ENCODE data around the gene TXNDC2.

TXNDC2 gene

DNA sequence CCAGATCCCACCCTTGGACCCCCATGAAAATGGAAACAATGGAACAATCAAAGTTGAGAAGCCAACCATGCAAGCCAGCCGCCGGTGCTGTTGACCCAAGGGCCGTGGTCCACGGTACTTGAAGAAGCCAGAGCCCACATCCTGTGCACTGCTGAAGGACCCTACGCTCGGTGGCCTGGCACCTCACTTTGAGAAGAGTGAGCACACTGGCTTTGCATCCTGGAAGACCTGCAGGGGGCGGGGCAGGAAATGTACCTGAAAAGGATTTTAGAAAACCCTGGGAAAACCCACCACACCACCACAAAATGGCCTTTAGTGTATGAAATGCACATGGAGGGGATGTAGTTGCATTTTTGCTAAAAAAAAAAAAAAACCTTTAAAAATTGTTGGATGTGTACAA lies 26.5 kb upstream of the TXNDC2 start:
- DNase-seq: no peak

DNA sequence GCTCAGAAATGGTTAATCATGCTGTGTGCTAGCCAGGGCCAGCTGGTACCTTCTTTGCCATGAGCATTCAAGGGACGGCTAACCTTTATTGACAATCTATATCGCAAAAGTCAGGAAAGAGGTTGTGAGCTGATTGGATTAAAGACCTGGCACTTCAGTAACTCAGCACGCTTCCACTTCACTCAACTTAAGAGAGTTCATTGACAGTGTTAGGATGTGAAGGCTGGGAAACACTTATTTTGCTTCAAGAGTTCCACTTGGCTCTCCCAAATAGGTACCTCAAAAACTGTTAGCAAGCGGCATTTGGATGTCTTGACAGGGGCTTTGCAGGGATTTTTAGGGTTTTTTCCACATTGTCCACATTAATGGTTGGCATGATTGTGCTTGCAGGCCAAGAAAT lies 25.1 kb upstream of the TXNDC2 start:
- DNase-seq: no peak

DNA sequence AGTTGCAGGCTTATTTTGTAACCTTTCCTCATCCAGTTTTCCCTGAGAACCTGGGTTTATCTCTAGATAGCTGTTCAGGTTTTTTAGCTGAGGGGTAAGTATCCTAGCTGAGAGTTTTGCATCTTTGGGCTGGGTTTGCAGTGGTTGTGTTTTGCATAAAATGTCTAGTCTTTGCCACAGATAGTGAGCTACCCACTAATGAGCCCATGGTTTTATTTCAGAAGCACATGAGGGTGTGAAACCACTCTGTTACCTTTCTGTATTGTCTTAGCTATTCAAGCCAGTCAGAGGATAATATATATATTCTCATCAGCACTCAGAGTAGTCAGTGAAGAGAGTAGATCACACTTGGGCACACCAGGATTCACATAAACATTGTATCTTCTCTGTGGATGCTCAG lies 24.6 kb upstream of the TXNDC2 start:
- no peak for DNase-seq

DNA sequence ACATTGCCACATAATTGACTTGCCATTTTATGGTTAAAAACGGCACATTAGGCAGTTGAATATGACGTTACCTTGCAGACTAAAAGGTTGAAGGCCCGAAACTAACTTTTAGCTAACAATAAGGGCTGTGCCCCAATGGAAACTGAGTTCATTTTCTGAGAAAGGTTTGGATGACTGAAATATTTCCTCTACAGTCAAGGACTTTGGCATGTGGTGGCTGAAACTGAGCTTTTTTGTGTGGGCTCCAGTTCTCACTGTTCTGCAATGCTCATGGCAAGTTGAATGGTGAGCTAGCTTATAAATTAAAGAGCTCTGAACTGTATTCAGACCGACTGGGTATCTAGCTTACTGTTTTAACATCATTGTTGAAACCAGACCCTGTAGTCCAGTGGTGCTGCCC lies 23.8 kb upstream of the TXNDC2 start:
- no peak for DNase-seq

DNA sequence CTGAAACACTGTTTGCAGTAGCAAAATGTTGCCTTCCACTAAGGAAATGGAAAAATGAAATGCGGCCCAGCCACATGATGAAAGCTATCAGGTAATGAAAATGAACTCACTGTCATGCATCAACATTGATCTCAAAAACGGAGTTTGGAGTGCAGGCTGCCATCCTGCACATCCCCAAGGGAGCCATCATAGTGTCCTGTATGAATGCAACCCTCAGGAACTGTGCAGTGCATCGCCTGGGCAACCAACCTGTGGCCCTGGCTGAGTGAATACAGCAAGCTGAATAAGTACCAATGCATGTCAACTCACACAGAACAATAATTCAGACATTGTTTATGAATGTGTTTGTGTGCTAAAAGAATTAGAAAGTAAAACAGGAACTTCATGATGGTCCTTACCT lies 23.1 kb upstream of the TXNDC2 start:
- no peak for DNase-seq

DNA sequence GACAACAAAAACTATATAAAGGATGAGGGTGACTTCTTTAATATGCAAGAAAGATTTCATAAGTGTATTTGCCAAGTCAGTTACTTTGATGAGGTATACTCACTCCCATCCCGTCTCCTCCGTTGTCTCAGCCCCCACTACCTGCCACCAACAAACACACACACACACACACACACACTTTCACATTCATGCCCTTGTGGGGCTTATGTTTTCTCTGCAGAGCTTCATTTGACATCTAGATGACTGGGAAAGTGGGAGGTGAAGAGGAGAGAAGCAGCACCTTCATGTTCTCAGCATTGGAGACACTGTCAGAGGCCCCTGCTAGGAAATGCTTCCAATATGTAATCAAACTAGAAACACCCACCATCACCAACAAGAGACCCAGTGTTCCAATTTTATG lies 22.5 kb upstream of the TXNDC2 start:
- DNase-seq: no peak

DNA sequence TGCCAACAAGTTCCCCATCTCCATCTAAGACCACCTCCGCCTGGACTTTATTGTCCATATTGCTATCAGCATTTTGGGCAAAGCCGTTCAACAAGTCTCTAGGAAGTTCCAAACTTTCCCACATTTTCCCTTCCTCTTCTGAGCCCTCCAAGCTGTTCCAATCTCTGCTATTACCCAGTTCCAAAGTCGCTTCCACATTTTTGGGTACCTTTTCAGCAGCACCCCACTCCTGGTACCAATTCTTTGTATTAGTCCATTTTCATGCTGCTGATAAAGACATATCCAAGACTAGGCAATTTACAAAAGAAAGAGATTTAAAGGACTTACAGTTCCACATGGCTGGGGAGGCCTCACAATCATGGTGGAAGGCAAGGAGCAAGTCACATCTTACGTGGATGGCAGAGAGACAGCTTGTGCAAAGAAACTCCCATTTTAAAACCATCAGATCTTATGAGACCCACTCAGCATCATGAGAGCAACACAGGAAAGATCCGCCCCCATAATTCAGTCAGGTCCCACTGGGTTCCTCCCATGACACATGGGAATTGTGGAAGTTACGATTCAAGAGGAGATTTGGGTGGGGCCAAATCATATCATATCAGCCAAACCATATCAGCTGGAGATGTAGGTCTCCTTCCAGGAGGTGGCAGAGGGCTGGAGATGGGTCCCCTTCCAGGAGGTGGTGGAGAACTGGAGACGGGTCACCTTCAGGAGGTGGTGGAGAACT lies 19.8 kb upstream of the TXNDC2 start:
- no peak for DNase-seq

DNA sequence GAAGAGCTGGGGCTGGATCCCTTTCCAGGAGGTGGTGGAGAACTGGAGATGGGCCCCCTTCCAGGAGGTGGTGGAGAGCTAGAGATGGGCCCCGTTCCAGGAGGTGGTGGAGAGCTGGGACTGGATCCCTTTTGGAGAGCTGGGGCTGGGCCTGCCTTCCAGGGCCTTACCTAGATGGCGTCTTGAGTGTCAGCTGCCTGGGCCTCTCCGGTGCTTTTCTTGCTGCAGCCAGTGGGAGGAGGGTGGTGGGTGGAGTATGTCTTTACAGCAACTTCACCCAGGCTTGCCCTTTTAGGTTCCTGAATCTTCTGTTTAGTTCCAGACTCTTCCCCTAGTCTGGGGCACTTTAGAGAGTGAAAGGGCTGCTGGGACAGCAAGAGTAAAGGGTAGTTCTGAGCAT lies 19.1 kb upstream of the TXNDC2 start:
- DNase-seq: no peak

DNA sequence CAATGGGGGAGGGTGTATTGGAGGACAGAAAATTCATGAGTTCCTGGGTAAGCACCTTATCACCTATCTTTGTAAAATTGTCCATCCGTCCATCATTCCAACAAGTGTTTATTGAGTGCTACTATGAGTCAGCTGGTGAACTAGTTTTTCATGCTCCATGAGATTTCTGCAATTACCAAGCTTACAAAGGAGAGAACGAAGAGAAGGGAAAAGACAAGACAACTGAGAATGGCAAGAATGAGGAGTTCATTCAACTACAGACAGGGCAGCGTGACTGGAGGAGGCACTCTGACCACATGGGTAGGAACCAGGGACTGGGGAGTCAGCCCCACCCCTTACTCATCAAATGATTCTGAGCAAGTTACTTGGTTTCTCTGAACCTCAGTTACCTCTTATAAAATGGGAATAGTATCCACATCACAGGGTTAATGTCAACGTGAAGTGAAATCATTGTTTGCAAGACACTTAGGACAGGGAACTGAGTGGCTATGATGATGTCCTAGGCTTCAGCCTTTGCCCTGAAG lies 18.6 kb upstream of the TXNDC2 start:
- DNase-seq: no peak

DNA sequence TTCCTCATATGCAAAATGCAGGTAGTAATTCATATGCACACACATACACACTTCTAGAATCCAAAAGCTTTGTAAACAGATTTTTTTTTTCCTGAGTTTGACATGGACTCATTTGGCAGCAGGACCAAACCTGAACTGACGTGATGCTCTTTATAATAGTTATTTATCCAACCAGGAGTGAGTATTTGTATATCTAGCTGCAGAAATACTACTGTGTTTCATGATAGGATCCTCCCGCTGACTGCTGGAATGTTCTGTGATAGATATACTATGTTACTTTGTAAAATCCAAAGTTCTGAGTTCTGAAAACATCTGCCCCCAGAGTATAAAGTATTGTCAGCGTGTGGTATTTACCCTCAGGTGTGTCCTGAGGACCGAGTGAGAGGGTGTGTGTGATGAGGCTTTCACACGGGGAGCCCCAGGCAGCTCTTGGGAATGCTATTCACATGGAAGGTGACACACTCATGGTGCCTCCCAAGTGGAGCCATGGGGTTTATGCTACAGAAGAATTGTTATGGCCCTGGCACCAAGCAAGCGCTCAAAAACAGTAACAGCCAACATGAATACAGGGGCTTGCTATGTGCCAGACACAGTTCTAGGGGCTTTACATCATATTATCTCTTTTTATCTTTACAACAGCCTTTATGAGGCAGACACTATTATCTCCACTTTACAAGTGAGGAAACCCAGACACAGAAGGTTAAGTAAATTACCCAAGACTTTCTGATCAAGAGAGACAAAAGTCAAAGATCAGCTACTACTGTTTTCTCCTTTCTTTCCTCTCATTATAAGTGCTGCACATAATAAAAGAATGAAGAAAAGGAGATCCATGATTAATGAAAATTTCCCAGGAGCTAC lies 16.7 kb upstream of the TXNDC2 start:
- no peak for DNase-seq

DNA sequence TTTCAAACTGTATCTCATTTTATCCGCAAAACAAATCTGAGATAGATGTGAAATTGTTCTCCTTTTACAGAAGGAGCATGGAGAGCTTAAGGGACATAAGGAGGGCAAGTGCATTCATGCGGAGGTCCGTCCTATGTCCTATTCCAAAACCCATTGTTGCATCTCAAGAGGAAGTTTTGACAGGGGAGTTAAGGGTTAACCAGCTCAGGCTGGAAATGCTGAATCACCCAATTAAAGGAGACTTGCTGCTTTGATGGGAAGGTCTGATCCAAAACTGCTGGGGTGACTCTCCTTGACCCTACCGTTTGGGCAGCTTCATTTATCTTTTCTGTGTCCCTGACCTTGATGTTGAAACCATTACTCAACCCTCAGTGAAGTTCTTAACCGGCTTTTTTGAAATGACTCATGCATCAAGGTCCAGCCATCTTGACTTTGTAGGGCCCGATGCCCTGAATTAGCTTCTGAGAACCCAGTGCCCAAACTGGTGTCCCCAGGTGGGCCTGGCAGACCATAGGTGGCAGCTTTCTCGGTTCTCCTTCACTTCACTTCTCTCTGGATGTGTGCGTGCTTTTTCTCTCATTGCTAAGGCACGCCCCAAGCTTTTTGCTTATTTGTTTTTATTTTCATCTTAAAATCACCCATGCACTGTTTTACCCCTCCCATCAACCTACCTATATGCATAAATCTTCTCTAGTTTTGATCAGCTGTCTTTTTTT lies 15.9 kb upstream of the TXNDC2 start:
- DNase-seq: no peak

DNA sequence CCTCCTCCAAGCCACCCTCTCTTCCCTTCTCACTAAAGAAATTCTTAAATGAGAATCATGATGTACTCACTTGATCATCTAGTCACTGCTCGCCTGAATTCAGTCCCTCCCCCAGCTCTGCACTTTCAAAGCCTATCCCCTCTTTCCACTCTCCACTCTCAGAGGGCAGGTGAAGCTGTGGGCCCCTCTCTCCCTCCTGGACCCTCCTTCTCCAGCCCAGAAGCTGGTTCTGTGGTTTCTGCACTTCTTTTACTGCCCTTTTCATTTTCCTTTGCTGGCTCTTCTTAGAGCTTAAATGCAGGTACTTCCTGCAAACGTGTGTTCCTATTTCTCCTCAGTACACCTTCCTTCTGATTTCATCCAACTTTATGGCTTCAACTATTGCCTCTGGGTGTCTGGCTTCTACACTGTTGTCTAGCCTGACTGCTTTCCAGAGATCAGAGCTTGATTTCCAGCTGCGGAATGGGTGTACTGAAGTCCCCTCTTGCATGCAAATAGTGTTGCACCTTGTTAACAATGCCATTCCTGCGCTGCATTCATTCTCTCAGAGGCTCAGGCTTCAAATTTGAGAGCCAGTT lies 15.3 kb upstream of the TXNDC2 start:
- no peak for DNase-seq

DNA sequence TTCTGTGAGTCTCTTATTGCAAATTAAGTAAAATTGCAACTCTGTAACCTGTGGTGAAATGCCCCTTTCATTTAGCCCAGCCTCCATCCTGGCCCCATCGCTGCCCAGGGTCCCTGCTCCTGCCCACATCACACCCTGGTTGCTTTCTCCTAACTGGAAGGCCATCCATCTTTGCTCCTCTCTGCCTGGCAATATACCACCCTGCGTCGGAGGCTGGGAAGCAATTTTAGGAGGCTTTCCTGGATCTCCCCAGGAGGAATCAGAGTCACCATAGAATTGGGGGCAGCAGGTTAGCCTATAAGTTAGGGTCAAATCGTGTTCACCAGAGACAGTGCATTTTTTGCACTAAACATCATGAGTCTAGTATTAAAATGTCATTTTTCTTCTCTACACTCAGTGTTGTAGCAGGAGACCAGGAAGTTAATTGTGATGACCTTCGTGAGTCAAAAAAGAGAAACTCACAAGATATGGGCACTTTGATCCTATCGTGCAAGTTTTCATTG lies 14.5 kb upstream of the TXNDC2 start:
- DNase-seq: no peak

DNA sequence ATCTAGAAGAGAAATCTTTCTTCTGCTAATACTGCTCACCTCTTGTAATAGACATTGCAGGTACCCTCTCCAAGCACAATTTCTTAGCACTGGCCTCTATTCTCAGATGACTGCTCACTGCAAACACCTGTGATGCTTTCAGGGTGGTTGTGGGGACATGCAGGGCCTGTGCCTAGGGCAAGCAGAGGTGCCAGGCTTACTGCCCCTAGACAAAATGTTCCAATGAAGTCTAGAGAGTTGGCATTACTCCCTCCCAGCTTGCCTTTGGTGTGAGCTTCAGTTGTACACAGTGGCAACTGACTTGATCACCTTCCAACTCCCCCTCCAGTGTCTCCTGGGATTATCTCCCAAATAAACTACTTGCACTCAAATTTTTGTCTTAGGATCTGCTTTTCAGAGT lies 12.9 kb upstream of the TXNDC2 start:
- DNase-seq: no peak

DNA sequence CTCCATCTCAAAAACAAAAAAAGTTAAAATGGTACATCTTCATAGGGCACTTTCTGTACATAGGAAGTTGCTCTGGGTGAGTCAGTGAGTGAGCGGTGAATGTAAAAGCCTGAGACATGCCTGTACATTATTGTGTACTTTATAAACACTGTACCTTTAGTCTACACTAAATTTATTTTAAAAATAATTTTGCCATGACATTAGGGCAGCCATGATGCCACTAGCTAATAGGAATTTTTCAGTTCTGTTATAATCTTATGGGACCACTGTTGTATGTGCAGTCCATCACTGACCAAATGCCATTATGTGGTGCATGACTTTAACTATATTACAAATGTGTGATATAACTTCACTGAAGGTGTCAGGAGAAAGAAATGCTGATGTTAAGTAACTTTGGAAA lies 11.0 kb upstream of the TXNDC2 start:
- DNase-seq: no peak

DNA sequence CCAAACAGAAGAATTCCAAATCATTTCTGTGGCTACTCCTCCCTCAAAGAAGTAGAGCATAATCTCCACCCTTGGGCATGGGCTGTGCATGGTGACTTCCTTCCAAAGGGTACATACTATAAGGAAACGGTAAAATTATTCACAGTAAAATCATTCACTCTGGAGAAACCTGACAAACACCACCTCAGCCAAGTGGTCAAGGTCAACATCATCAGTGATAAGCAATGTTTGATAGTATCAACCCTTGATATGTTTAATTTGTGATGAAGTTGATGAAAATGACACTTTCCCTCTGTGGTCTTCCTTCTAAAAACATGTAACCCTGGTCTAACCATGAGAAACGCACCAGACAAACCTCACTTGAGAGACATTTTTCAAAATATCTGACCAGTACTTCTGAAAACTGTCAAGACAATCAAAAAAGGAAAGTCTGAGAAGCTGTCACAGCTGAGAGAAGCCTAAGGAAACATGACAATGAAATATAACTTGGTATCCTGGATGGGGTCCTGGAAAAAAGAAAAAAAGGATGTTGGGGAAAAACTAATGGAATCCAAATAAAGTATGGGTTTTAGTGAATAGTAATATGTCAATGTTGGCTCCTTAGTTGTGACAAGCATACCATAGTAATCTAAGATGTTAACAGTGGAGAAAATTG lies 9.4 kb upstream of the TXNDC2 start:
- no peak for DNase-seq

DNA sequence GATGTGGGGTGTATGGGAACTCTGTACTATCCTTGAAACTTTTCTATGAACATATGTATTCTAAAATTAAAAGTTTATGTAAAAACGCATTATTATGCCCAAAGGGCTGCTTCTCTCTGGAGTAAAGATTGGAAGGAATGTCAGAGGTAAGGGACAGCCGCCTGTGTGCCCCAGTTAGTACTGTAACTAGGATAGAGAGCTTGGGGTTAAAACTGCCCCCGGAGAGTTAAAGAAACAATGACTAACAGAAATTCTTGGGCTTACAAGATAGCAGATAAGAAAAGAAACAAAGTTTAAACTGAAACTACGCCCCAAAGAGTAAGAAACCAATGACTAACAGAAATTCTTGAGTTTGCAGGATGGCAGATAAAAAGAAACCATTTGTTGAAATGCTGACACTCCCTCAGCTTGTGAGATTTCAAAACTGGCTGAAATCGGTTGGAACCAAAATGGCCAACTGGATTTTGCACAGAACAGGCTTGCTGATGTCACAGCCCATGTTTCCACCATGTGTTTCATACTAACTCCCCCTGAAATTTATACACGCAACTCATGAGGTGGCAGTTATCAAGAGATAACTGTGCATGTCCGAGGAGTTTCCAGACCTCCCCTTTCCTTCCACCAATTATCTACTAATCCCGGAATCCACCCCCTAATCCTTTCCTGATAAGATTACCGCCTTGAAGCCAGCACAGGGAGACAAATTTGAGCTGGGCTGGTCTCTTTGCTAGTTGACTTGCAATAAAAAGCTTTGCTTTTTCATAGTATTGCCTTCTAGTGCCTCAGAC lies 8.7 kb upstream of the TXNDC2 start:
- no peak for DNase-seq

DNA sequence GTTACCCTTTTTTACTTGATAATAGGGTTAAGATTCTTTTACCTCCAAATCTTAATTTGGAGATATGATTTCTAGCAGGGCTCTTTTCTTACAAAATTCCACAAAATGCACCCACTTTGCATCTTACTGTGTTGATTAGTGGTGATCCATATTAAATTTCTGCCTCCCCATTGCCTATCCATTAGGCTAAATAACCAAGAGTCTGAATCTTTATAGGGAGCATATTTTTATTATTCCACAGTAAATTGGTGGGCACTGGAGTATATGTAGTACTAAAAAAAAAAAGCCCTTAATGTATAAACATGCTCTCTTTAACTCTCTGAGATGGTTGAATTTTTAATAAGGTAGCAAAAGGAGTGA lies 8.1 kb upstream of the TXNDC2 start:
- DNase-seq: no peak

DNA sequence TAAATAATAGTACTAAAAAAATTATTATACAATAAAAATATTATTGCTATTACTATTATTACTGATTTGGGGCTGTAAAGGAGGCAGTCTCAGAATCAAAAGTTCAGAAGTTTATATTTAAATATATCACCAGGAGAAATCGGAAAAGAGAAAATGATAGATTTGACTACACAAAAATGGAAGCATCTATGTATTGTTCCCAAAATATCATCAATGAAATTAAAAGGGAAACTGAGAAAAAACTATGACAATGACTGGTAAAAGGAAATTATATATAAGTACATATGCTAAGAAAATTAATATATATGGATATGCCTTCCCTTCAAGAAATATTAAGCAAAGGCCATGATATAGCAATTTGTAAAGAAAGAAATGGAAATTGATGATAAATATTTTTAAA lies 7.7 kb upstream of the TXNDC2 start:
- DNase-seq: no peak

DNA sequence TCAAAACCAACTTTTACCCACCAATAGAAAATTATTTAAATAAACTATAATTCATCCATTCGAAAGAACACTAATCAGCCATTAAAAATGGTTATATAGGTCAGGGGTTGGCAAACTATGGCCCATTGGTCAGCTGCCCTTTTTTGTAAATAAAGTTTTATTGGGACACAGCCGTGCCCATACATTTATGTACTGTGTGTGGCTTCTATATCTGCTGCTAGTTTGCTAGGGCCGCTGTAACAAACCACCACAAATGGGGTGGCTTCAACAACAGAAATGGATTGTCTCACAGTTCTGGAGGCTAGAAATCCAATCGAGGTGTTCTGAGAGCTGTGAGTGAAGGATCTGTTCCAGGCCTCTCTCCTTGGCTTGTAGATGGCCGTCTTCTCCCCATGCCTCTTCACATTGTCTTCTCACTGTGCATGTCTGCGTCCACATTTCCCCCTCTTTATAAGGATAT lies 7.0 kb upstream of the TXNDC2 start:
- no peak for DNase-seq

All from amygdala (tissue), 56 donors.